ENCODE data around the gene KLHL2. TPM values are rescaled to one million over a fixed set of nuclear protein-coding genes. Genes with fewer than 3 reads are reported as not detected.

Gene KLHL2
- total and polyA plus RNA-seq, 9 of the 15 experiments (the other 6 are each of a cell fraction or from before 2014, with no cell fraction given), result 2.5 to 11.3 (median 6.1) TPM

DNA sequence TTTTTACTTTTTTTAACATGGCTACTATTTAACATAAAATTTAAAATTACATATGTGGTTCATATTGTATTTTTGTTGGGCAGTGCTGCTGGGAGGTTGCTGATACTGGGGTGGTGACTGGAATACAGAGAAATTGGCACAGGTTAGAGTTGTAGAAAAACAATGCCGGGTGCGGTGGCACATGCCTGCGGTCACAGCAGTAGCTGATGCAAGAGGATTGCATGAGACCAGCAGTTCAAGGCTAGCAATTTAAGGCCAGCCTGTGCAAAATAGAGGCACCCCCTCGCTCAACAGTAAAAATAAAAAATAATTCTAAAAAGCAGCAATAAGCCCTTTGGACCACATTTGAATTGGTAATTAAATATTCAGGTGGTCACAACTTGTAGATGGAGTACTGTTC is 159.7 kb downstream of the KLHL2 start (continued):
- TF ChIP-seq ZBTB40 (IDR thresholded peaks at IDR 0.05) (no peak), ZBTB40 (CRISPR knock-in tag; IDR thresholded peaks at IDR 0.05) (no peak), ZNF3 (CRISPR knock-in tag; IDR thresholded peaks at IDR 0.05) (no peak), NCOA2 (IDR thresholded peaks at IDR 0.05; ENCODE audit: partially characterized antibody in 2 of 2) (no peak), ARNT (IDR thresholded peaks at IDR 0.05) (no peak)
- TF ChIP-seq, protein P1, sequence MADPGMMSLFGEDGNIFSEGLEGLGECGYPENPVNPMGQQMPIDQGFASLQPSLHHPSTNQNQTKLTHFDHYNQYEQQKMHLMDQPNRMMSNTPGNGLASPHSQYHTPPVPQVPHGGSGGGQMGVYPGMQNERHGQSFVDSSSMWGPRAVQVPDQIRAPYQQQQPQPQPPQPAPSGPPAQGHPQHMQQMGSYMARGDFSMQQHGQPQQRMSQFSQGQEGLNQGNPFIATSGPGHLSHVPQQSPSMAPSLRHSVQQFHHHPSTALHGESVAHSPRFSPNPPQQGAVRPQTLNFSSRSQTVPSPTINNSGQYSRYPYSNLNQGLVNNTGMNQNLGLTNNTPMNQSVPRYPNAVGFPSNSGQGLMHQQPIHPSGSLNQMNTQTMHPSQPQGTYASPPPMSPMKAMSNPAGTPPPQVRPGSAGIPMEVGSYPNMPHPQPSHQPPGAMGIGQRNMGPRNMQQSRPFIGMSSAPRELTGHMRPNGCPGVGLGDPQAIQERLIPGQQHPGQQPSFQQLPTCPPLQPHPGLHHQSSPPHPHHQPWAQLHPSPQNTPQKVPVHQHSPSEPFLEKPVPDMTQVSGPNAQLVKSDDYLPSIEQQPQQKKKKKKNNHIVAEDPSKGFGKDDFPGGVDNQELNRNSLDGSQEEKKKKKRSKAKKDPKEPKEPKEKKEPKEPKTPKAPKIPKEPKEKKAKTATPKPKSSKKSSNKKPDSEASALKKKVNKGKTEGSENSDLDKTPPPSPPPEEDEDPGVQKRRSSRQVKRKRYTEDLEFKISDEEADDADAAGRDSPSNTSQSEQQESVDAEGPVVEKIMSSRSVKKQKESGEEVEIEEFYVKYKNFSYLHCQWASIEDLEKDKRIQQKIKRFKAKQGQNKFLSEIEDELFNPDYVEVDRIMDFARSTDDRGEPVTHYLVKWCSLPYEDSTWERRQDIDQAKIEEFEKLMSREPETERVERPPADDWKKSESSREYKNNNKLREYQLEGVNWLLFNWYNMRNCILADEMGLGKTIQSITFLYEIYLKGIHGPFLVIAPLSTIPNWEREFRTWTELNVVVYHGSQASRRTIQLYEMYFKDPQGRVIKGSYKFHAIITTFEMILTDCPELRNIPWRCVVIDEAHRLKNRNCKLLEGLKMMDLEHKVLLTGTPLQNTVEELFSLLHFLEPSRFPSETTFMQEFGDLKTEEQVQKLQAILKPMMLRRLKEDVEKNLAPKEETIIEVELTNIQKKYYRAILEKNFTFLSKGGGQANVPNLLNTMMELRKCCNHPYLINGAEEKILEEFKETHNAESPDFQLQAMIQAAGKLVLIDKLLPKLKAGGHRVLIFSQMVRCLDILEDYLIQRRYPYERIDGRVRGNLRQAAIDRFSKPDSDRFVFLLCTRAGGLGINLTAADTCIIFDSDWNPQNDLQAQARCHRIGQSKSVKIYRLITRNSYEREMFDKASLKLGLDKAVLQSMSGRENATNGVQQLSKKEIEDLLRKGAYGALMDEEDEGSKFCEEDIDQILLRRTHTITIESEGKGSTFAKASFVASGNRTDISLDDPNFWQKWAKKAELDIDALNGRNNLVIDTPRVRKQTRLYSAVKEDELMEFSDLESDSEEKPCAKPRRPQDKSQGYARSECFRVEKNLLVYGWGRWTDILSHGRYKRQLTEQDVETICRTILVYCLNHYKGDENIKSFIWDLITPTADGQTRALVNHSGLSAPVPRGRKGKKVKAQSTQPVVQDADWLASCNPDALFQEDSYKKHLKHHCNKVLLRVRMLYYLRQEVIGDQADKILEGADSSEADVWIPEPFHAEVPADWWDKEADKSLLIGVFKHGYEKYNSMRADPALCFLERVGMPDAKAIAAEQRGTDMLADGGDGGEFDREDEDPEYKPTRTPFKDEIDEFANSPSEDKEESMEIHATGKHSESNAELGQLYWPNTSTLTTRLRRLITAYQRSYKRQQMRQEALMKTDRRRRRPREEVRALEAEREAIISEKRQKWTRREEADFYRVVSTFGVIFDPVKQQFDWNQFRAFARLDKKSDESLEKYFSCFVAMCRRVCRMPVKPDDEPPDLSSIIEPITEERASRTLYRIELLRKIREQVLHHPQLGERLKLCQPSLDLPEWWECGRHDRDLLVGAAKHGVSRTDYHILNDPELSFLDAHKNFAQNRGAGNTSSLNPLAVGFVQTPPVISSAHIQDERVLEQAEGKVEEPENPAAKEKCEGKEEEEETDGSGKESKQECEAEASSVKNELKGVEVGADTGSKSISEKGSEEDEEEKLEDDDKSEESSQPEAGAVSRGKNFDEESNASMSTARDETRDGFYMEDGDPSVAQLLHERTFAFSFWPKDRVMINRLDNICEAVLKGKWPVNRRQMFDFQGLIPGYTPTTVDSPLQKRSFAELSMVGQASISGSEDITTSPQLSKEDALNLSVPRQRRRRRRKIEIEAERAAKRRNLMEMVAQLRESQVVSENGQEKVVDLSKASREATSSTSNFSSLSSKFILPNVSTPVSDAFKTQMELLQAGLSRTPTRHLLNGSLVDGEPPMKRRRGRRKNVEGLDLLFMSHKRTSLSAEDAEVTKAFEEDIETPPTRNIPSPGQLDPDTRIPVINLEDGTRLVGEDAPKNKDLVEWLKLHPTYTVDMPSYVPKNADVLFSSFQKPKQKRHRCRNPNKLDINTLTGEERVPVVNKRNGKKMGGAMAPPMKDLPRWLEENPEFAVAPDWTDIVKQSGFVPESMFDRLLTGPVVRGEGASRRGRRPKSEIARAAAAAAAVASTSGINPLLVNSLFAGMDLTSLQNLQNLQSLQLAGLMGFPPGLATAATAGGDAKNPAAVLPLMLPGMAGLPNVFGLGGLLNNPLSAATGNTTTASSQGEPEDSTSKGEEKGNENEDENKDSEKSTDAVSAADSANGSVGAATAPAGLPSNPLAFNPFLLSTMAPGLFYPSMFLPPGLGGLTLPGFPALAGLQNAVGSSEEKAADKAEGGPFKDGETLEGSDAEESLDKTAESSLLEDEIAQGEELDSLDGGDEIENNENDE (IDR thresholded peaks at IDR 0.05; ENCODE audit: low read depth, low read length), result no peak
